Kasumi-1 (cell line): ENCODE data around the gene SRSF2.
"Not testable (repeated sequence)": the region's sequence is repeated elsewhere in the genome, so short reads cannot be mapped to it uniquely, and the experiment has no call there.

Experiments
- DNase-seq, 2 experiments: peaks; one replicate each; lab custom pipeline; 2025; lab: John Stamatoyannopoulos, UW

SRSF2 gene

DNA sequence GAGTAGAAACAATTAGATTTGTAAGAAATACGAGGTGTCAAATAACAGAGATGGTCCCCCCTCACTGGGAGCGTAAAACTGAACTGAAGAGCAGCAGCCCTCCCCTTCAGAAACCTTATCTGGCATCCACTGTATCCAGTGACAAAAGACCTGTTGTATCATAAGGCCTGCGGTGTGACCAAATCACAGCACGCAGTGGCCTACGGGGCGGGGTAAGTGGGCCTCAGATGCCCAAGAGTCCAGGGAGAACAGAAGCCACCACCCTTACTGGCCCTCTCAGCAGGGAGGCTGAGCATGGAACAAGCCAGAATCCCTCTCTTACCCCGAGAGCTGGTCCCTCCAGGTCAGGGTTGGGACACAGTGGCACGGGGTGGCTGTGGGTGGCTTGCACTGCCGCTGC lies 16.2 kb downstream of the SRSF2 start:
- no peak for DNase-seq

DNA sequence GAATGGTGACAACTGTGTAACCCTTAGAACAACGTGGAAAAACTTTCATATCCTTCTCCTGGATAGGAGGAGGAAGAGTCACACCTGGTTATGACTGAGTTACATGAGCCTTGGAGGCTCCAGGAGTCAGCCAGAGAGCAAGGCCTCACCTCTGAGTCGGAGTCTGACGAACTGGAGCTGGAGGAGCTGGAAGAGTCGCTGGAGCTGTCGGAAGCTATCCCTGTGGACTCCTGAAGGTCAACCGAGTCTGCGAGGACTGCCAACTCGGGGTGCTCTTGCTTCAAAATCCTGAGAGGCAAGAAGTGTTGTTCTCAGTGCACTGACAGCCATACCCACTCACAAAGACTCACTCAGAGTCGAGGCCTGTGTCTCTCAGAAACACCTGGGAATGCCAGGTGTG lies 16.9 kb downstream of the SRSF2 start:
- DNase-seq: no peak

DNA sequence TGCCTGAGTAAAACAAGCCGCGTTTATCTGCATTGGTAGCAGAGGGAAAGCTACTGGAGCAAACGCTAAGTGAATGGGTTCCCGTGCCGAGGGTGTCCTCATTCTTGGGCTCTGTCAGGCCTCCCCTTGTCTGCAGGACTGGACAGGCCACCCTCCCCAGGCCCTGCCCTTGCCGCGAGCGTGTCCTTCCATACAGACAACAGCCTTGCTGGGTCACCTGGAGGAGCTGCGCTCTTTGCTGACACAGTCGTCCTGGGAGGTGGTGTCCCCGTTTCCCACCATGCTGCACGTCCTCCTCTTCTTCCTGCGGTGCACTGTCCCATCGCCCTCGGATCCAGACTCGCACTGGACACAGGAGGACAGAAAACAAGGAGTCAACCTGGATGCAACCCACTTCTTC lies 18.6 kb downstream of the SRSF2 start:
- DNase-seq: no peak

DNA sequence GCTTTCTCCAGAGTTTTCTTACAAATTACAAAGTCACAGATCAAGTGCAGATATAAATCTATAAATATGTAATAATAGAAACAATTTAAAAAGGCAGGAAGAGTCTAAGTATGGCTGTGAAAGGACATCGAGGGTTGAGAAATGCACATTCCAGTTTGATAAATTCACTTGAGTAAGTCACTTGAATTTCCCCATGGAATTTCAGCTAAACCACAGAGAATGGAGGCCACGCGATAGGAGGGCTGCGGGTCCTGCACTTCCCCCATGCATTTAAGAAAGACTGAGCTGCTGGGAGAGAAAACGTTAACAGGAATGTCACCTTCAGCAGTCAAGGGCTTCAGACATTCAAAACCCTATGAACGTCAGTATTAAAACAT lies 20.3 kb downstream of the SRSF2 start:
- DNase-seq: no peak

DNA sequence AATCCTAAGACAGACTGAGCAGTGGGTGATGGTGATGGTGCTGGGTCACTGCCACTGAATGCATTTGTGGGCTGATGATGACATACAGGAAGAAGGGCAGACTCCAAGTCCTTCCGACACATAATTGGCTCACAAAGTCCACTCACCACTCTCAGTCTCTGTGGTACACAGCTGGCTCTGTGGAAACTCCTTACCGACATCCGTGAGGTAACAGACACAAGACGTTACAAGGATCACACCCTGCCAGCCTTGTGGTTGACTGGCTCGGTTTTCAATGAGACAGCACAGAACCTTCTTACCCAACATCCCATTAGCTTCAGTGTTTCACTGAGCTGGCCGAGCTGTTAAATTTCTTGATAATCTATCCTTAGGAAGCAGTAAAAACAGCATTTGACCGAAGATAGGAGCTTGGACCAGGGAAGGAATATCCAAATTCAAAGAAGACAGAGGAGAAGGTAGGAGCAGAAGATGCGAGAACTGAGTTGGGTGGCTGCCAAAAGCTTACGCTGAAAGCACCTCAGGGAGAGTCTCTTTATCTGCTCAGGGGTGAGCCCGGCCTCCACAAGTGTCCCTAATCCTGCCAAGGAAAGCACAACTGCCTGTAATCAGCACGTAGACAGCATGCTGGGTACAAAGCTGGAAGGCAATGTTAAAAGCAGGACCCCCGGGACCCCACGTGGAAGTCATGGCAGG lies 20.8 kb downstream of the SRSF2 start:
- peak; percentile 97 to 99 for DNase-seq

DNA sequence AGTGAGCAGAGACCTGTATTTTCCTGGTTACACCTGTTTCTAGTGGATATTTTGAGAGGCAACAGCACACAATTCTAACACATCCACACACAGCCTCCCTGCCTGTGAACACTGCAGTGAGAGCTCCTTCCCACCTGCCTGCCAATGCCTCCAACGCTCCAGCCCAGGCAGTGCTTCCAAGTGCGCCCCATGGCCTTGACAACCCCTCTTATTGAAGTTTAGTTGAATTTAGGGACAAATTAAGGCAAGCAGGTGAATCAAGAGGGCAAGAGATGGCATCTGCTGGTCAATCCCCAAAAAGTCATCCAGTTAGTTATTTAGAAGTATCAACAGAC lies 21.7 kb downstream of the SRSF2 start:
- DNase-seq: no peak

DNA sequence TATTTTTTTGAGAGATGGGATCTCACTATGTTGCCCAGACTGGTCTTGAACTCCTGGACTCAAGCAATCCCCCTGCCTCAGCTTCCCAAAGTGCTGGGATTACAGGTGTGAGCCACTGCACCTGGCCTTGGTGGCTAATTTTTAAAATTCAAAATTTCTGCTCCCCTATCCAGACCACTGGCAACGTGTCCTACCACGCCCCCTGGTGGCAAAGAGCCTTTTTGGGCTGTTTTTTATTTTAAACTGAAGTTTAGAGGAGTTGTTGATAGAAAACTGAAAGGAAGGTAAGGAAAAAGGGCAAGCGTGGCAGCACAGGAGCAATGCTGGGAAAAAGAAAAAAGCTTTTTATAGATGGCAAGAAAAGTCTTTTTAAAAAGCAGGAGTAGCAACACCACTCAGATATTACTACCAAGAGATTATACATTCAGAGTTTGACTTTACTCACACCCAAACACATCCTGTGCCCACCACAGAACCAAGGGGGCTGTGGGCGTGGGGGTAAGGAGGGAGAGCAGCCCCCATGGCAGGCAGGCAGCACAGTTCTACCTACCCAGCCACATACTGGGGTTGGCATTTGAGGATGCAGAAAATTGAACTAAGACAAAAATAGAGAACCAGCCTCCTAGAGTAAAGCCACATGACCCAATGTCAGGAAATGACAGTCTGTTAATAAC lies 22.2 kb downstream of the SRSF2 start:
- DNase-seq: peak; percentile 60 to 71

DNA sequence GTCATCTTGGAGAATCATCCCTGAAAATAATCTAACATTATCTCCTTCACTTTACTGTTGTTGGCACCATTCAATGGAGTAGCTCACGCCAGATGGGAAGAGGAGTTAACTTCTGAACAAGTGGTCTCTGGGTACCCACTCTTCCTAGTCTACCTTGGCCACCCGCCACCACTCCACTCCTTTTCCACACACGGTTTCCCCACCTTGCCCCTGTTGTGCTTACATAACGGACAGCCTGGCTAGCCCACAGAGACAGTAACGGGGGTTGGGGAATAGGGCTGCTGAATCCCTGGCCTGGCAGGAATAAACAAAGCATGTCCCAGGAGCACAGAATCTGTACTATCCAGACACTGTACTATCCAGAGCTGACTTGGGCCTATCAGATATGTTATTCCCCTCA lies 22.8 kb downstream of the SRSF2 start:
- DNase-seq: no peak

DNA sequence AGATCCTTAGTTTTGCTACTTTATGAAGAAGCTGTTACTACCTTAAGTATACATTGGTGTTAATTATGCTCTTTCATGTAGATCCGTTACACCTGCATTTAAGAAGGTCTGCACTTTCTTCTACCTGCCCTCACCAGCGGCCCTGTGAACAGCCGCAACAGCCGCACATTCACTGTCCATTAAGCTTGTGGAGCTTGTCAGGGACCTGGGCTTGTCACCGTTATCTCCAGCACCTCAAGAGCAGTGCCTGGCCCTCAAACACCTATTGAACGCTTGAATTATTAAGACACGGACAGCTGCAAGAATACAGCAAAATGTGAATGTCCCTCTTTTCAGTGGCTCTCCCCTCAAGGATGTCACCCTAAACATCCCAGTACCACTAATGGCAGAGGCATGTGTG lies 23.4 kb downstream of the SRSF2 start:
- no peak for DNase-seq

DNA sequence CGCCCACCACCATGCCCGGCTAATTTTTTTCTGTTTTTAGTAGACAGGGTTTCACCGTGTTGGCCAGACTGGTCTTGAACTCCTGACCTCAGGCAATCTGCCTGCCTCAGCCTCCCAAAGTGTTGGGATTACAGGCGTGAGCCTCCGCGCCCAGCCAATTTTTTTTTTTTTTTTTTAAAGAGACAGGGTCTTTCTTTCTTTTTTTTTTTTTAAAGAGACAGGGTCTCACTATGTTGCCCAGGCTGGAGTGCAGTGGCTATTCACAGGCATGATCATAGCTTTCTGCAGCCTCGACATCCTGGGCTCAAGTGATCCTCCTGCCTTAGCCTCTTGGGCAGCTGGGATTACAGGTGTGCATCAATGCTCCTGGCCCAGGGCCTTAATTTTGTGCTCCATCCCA lies 24.8 kb downstream of the SRSF2 start:
- not testable (repeated sequence) for DNase-seq

DNA sequence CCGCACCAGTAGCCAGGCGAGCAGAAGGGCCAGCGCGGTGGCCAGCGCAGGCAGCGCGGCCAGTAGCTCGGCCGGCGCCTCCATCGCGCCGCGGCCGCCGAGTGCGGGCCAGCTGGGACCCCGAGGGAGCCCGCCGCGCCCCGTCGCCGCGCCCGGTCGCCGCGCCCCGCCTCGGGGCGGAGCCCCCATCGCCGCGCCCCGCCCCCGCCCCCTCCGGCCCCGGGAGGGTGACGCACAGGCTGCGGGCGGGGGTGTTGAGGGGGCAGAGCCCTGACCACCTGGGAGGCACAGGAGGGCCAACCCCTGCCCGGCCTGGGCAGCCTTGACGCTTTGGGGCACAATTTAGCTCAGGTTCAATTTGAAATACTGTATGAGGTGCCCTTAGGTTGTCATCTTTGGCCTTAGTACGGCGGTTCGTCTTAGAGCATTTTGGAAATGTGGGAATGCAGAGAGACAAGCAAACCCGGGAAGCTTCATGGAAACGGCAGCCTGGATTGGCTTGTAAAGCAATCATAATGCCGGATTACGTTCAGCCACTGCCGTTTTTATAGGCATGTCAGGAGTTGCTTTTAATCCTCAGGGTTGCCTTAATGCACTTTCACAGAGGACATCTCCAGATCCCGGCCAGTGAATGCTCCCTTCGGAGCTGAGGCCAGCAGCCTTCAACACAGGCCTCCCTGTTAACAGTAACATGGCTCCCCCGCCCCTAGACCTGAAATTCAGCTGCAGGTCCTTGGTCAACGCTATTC lies 26.1 kb downstream of the SRSF2 start, which contains the start of gene MXRA7:
Gene MXRA7 (minus strand): TSS at position 103 of the 749 bp plus-strand sequence. CDS start 19 bp downstream, at position 84.
- DNase-seq: no peak

DNA sequence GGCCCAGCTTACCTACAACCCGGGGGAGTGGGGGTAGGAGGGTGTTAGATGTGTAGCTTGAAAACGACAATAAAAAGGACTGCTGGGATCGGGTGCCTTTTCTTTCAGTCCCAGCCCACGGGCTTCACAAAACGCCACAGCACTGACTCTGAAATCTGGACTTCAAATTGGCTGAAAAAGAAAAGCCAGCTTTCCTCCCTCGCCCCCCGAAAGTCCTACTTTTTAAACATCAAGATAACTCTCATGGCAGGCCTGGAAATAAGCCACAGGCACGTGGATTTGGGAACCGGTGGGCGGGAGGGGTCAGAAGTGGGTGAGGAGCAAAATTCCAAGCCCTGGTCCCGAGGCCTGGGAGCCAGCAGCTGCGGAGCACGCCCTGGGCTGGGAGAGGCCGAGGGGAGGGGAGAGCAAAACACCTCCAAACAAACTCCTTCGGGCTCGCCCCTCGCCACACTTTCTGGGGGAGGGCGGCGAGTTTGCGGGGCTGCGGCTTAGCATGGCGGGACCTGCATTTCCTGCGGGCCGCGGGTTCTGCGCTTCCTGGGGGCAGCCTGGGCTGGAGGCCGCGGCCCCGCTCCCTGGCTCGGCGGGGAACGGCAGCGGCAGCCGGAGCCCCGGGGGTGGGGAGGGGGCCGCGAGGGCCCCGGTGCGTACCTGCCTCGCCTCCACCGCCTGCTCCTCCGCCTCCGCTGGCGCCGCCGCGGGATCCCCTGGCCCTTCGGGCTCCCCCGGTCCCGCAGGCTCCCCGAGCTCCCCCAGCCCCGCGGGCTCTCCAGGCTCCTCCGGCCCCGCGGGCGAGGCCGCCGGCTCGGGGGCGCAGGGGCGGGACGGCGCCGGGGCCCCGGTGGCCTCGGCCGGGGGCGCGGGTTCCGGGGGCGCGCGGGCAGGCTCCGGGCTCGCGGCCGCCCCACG lies 26.9 kb downstream of the SRSF2 start:
- DNase-seq: not testable (repeated sequence)

DNA sequence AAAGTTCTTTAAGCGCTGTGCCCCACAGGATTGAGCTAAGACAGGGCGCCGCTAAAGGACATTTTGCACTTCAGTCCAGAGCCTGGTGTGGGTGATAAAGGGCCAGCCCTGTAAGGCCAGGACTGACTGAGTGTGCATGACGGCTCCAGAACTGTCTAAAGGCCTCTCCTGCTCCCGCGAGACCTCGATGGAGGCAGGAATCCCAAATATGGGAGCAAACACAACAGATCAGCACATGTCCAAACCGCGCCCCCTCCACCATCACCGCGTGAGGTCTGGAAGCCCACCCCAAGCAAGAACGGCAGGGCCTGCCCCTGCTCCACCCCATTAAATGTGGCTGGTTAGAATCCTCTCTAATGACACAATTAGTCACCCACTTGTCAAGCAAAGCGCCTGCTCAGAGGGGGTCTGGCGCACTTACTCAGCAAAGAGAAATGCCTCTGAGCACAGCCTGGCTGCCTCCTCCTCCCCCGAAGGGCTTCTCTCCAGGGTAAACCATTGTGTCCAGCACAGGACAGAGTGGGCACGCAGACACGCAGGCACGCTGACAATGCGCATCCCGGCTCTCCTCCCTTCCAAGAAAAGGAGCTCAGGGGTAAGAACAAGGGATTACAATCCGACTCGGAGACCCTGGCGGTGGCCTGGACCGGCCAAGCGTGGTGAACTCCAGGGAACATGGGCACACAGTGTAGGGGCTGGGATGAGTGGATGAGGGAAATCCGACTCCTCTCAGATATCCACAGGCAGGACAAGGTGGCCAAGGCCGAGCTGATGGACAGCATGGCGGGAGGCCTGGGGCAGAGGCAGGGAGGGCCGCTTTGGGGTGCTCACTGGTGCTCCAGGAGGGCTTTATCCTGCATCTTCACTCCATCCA lies 27.8 kb downstream of the SRSF2 start:
- DNase-seq: no peak

DNA sequence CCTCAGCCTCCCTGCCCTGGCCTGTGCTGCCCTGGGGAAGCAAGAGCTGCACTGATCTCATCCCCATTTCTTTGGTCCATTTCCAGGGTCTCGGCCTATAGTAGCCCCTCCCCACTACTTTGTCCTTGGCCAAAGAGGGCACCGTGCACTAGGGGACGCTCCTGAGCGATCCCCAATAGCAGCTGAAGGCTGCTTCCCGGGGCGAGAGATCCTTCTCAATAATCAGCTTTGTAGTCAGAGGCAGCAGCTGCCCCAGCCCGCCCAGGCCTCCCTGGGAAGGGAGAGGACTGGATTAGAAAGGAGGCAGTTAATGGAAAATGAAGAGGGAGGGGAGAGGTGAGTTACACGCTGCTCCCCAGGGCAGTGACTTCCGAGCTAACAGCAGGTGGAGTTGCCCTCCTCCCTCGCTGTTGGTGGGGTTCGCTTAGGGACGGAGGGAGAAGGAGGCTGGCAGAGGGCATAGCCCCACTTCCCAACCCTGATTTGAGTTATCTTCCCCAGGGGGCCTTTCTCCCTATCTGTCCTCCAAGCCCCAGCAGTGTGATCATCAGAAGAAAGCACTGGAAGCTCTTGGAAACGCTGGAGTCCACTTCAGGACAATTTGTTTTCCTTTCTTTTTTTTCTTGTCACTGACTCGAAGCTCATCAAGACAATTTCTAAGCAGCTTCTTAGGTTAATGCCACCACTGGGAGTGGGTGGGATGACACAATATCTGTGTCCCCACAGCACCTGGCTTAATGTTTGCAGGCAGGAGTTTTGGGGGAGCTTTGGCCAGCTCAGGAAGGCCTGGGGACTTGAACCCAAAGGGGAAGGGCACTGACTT lies 28.9 kb downstream of the SRSF2 start:
- DNase-seq: no peak

DNA sequence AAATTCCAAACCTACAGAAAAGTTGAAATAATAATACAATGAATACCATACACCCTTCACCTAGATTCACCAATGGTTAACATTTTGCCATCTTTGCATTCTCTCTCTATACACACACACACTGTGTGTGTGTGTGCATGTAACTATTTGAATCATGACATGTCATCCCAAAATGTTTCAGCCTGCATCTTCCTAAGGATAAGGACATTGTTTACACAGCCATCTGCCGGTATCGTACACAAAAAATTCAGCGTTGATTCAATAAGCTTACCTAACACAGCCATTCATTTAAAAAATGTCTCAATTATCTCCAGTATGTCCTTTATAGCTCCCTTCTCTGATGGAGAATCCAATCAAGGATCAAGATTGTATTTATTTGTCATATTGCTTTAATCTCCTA lies 30.3 kb downstream of the SRSF2 start:
- DNase-seq: no peak

DNA sequence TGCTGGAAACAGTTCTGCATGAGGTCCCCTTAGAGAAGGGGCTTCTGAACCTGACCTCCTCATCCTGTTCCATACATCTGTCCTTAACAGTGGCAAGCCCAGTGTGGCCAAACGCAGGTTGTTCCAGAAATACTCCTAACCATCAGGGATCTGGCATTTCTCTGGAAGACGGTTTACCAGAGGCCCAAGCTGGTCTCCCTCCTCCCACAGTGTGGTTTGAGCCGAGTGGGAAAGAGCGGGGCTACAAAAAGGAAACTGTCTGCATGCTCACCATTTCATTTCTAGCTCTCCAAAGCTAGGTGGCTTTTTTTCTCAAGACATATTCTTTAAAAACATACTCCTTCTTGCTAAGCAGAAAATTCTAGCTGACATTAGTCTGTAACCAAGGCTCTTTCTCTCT lies 32.3 kb downstream of the SRSF2 start:
- DNase-seq: peak; percentile 67 to 72

DNA sequence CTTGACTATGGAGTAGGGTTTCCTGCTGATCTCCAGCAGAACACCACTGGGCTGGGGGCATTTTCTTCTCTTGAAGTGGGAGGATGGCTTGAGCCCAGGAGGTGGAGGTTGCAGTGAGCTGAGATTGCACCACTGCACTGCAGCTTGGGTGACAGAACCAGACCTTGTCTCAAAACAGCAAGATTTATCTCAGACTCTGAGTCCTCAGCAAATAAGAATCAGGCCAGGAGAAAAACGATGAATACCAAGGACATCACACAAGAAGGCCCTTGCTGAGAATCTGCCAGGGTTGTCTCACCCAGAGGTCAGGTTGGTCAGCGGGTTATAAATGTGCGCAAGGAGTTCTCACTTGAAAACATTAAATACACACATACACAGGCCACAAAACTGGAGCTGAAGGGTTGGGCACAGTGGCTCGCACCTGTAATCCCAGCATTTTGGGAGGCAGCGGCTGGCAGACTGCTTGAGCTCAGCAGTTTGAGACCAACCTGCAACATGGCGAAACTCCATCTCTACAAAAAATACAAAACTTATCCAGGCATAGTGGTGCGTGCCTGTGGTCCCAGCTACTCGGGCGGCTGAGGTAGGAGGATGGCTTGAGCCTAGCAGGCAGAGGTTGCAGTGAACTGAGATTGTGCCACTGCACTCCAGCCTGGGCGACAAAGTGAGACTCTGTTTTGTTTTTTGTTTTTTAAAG lies 34.0 kb downstream of the SRSF2 start:
- DNase-seq: peak; percentile 65 to 80

DNA sequence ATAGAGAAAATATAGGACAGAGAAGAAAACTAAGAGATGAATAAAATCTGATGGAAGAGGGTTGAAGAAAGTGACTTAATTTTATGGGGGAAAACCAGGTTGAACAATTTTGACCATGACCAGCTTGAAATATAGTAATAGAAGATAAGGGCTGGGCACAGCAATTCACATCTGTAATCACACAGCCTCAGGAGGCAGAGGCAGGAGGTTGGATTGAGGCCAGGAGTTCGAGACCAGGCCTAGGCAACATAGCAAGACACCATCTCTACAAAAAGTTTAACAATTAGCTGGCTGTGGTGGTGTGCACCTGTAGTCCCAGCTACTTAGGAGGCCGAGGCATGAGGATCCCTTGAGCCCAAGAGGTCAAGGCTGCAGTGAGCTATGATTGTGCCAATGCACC lies 35.1 kb downstream of the SRSF2 start:
- DNase-seq: no peak

DNA sequence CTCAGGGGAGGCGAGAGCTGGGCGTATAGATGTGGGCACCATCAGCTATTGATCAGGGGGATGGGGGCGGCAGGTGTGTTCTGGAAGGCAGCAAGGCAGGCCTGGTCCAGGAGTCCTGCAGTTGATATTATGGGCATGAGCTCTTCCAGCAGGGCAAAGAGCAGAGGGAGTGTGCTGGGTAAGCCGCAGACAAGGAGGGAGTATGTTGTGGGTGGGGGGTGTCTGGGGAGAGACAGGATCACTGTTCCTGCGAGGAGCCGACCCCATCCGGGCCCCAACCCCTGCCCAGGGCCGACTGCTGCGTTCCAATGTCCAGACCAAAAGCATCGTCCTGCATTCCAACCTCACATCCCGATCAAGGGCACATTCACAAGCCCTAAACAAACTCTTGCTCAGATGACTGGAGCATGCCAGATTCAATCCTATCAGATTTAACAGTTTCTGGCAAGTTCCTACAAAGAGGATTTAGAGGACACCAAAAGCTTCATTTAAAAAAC lies 35.6 kb downstream of the SRSF2 start:
- DNase-seq: no peak
